Right atrium auricular region (tissue), 2 donors: ENCODE results near the gene ODF2. TPM values are rescaled to one million over a fixed set of nuclear protein-coding genes. Genes with fewer than 3 reads are reported as not detected.
"Not testable (repeated sequence)": the region's sequence is repeated elsewhere in the genome, so short reads cannot be mapped to it uniquely, and the experiment has no call there.

Source experiments
- DNase-seq: peaks from one replicate; pipeline ENCODE4 v3.0.0-alpha.2; 2019; ENCODE audit warnings: low spot score
- H3K27ac ChIP-seq, 2 donors: fragments of 200-600 bp; sonication (generic); 1 replicate in 1 of 2; 2 replicates in 1 of 2; pipeline ENCODE4 v1.5.1; 2016 to 2019
- H3K27me3 ChIP-seq, 2 donors: fragments of 200-600 bp; sonication (generic); one replicate each; pipeline versions ENCODE4 v1.5.1 to v1.6.0; 2017 to 2019
- H3K36me3 ChIP-seq: fragments of 200-600 bp; sonication (generic); one replicate; pipeline ENCODE4 v1.5.1; 2016
- H3K4me1 ChIP-seq, 2 donors: fragments of 200-600 bp; sonication (generic); one replicate each; pipeline versions ENCODE4 v1.5.1 to v1.6.0; 2017 to 2019
- H3K4me3 ChIP-seq, 2 donors: fragments of 200-600 bp; sonication (generic); 1 replicate in 1 of 2; 2 replicates in 1 of 2; pipeline ENCODE4 v1.5.1; 2017 to 2019; ENCODE audit warnings: mild to moderate bottlenecking in 1 of 2, moderate library complexity in 1 of 2
- H3K9me3 ChIP-seq, 2 donors: fragments of 200-600 bp; sonication (generic); one replicate each; pipeline ENCODE4 v1.5.1; 2019
- total RNA-seq, 2 donors: library from RNA; depleted of rRNA; stranded (reverse); fragments of >200 nt; gene quantifications; one replicate each; pipeline ENCODE4 v1.1.0, GENCODE V29; 2016
- TF ChIP-seq, protein P1 (sequence below), 2 donors: fragments of 200-600 bp; sonication (generic); IDR thresholded peaks; one replicate each; pipeline ENCODE4 v1.5.1; 2019; ENCODE audit warnings: antibody characterized with exemption in 2 of 2

The ODF2 gene
- total RNA-seq, 2 donors from 2014 or later, result 9.7 to 12.1 TPM

- Histone ChIP-seq H3K9me3 (no peaks in the 10 kb centered on the region), H3K27ac (no peak overlapping the region), H3K36me3 (peaks cover 11% of the 10 kb centered on the region), H3K27me3 (no peaks in the 10 kb centered on the region), H3K4me1 (peaks cover 0 to 26% of the 10 kb centered on the region in 2 donors), H3K4me3 (peak overlapping the region; percentile 55 to 91)
- TF ChIP-seq, protein P1, sequence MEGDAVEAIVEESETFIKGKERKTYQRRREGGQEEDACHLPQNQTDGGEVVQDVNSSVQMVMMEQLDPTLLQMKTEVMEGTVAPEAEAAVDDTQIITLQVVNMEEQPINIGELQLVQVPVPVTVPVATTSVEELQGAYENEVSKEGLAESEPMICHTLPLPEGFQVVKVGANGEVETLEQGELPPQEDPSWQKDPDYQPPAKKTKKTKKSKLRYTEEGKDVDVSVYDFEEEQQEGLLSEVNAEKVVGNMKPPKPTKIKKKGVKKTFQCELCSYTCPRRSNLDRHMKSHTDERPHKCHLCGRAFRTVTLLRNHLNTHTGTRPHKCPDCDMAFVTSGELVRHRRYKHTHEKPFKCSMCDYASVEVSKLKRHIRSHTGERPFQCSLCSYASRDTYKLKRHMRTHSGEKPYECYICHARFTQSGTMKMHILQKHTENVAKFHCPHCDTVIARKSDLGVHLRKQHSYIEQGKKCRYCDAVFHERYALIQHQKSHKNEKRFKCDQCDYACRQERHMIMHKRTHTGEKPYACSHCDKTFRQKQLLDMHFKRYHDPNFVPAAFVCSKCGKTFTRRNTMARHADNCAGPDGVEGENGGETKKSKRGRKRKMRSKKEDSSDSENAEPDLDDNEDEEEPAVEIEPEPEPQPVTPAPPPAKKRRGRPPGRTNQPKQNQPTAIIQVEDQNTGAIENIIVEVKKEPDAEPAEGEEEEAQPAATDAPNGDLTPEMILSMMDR (IDR thresholded peaks at IDR 0.05), result no peak
- DNase-seq, result no peak
These were observed 49.6 kb downstream of the ODF2 start for GRCh38 chr9:128505414-128505765.

DNA sequence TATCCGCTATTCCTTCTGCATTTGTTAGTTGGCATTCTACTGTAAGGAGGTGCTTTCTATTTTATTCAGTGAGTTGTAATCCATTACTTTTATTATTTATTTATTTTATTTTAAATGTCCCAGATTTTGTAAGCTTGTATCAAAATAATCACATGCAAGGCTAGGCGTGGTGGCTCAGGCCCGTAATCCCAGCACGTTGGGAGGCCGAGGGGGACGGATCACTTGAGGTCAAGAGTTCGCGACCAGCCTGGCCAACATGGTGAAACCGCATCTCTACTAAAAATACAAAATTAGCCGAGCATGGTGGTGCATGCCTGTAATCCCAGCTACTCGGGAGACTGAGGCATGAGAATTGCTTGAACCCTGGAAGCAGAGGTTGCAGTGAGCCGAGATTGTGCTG lies 50.1 kb downstream of the ODF2 start:
- H3K4me3 ChIP-seq, H3K27ac ChIP-seq, DNase-seq, H3K27me3 ChIP-seq, H3K9me3 ChIP-seq: not testable (repeated sequence)
- Histone ChIP-seq H3K36me3 (peaks cover 11% of the 10 kb centered on the region), H3K4me1 (peaks cover 0 to 26% of the 10 kb centered on the region in 2 donors)

DNA sequence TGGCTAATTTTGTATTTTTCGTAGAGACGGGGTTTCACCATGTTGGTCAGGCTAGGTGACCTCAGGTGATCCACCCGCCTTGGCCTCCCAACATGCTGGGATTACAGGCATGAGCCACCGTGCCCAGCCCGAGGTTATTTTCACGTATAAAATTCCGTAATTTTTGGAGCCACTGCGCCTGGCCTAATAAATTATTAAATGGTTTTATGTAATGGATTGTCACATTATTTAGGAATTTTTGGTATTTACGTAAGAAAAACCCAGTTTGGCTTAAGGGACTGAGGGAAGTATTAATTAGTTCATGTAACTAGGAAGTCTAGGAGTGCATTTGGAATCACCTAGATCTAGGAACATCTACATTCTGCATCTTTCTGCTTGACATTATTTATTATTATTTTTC lies 57.0 kb downstream of the ODF2 start:
- no peak for DNase-seq
- Histone ChIP-seq H3K4me1 (peaks cover 0 to 6% of the 10 kb centered on the region in 2 donors), H3K36me3 (peaks cover 40% of the 10 kb centered on the region), H3K9me3 (no peaks in the 10 kb centered on the region), H3K27me3 (no peaks in the 10 kb centered on the region), H3K27ac (no peak overlapping the region), H3K4me3 (no peak overlapping the region)
- TF ChIP-seq, protein P1 (IDR thresholded peaks at IDR 0.05), result no peak

GRCh38 chr9:128521956-128522355 lies 66.2 kb downstream of the ODF2 start:
- H3K4me3 ChIP-seq, result no peak overlapping the region
- peaks cover 0 to 9% of the 10 kb centered on the region in 2 donors for H3K4me1 ChIP-seq
- H3K27me3 ChIP-seq, result no peaks in the 10 kb centered on the region
- TF ChIP-seq, protein P1 (IDR thresholded peaks at IDR 0.05), result no peak
- DNase-seq, result no peak
- no peak overlapping the region for H3K27ac ChIP-seq
- H3K9me3 ChIP-seq, result no peaks in the 10 kb centered on the region
- peaks cover 57% of the 10 kb centered on the region for H3K36me3 ChIP-seq

- H3K4me1 ChIP-seq, result peaks cover 0 to 9% of the 10 kb centered on the region in 2 donors
- no peak overlapping the region for H3K4me3 ChIP-seq
- no peak overlapping the region for H3K27ac ChIP-seq
- no peaks in the 10 kb centered on the region for H3K9me3 ChIP-seq
- H3K27me3 ChIP-seq, result no peaks in the 10 kb centered on the region
- no peak for DNase-seq
- TF ChIP-seq, protein P1 (IDR thresholded peaks at IDR 0.05), result no peak
- H3K36me3 ChIP-seq, result peaks cover 64% of the 10 kb centered on the region
These were observed 67.6 kb downstream of the ODF2 start for GRCh38 chr9:128523199-128523925.

DNA sequence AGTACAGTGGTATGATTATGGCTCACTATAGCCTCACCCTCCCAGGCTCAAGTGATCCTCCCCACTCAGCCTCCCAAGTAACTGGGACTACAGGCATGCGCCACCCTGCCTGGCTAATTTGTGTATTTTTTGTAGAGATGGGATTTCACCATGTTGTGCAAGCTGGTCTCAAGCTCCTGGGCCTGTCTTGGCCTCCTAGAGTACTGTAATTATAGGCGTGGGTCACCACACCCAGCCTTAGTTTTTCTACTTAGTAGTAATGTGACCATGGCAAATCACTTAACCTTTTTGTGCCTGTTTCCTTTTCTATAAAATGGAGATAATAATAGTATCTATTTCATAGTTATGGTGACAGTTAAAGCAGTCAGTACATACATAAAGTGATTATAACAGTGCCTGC lies 70.9 kb downstream of the ODF2 start:
- Histone ChIP-seq H3K4me1 (peaks cover 0 to 9% of the 10 kb centered on the region in 2 donors), H3K27ac (no peak overlapping the region), H3K4me3 (no peak overlapping the region), H3K27me3 (no peaks in the 10 kb centered on the region), H3K9me3 (no peaks in the 10 kb centered on the region), H3K36me3 (peaks cover 80% of the 10 kb centered on the region)
- TF ChIP-seq, protein P1 (IDR thresholded peaks at IDR 0.05), result no peak
- no peak for DNase-seq
